ENCODE results near the gene ATP2C1. TPM values are rescaled to one million over a fixed set of nuclear protein-coding genes. Genes with fewer than 3 reads are reported as not detected.

Gene ATP2C1
- total RNA-seq, 1 donor from 2014 or later, result 161 TPM

DNA sequence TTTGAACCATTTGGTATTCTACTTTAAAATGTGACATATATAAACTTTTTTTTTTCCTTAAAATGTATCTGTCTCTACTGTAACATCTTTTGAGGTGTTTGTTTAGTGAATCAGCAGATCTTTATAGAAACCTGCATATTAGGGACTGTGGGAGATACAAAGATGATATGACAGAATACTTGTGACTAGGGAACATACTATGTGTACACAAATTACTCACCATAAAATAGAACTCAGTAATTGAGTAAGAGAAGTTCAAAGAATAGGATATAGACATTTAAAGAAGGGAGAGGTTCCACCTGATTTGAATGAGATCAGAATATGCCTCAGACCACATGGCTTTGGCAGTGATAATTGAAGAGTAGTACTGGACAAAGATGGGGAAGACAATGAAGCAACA, 47.9 kb downstream of the ATP2C1 start:
- Histone ChIP-seq H3K27ac (no peak overlapping the region), H3K79me2 (ENCODE audit: low read depth) (no peaks in the 10 kb centered on the region), H3K27me3 (no peaks in the 10 kb centered on the region), H3F3A (ENCODE audit: low read depth) (no peaks in the 10 kb centered on the region), H3K36me3 (peaks cover 14% of the 10 kb centered on the region), H3K4me1 (peaks cover 9% of the 10 kb centered on the region), H3K9ac (no peak overlapping the region), H2AFZ (replicated peaks) (no peak overlapping the region), H3K4me3 (no peak overlapping the region), H3K9me3 (ENCODE audit: low read depth) (no peaks in the 10 kb centered on the region), H3K4me2 (no peak overlapping the region), H4K20me1 (ENCODE audit: low read depth) (no peaks in the 10 kb centered on the region)
- Mint-ChIP-seq H3K36me3 (peaks cover 33% of the 10 kb centered on the region), H3K27me3 (ENCODE audit: insufficient read depth, low read depth) (peaks cover 3% of the 10 kb centered on the region), H3K9me3 (no peaks in the 10 kb centered on the region), H3K4me3 (no peak overlapping the region), H3K27ac (no peak overlapping the region), H3K4me1 (no peaks in the 10 kb centered on the region)
- DNase-seq (ENCODE audit: low spot score), result no peak
- TF ChIP-seq, protein P1, sequence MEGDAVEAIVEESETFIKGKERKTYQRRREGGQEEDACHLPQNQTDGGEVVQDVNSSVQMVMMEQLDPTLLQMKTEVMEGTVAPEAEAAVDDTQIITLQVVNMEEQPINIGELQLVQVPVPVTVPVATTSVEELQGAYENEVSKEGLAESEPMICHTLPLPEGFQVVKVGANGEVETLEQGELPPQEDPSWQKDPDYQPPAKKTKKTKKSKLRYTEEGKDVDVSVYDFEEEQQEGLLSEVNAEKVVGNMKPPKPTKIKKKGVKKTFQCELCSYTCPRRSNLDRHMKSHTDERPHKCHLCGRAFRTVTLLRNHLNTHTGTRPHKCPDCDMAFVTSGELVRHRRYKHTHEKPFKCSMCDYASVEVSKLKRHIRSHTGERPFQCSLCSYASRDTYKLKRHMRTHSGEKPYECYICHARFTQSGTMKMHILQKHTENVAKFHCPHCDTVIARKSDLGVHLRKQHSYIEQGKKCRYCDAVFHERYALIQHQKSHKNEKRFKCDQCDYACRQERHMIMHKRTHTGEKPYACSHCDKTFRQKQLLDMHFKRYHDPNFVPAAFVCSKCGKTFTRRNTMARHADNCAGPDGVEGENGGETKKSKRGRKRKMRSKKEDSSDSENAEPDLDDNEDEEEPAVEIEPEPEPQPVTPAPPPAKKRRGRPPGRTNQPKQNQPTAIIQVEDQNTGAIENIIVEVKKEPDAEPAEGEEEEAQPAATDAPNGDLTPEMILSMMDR (IDR thresholded peaks at IDR 0.05), result no peak
- TF ChIP-seq EZH2phosphoT487 (IDR thresholded peaks at IDR 0.05) (no peak), EZH2 (IDR thresholded peaks at IDR 0.05) (no peak)

DNA sequence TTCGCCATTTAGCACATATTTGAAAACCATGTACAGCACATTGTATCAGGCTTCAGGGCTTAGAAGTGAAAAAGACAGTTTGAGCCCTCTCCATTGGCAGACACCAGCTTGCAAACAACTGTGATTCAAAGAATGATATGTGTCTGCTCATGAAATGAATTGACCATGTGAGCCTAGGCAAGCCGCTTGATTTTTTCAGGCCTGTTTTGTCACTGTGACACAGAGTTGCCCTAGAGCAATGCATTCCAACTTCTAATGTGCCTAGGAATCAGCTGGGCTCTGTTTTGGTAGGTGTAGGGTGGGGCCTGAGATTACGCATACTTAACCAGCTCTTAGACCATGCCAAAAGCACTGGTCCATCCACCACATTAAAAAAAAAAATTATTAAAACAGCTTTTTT, 53.0 kb downstream of the ATP2C1 start:
- H3K27ac Mint-ChIP-seq, result no peak overlapping the region
- H3K4me2 ChIP-seq, result no peak overlapping the region
- H3K9me3 ChIP-seq (ENCODE audit: low read depth), result no peaks in the 10 kb centered on the region
- peaks cover 40% of the 10 kb centered on the region for H3K36me3 Mint-ChIP-seq
- no peak overlapping the region for H2AFZ ChIP-seq (replicated peaks)
- no peak overlapping the region for H3K4me3 Mint-ChIP-seq
- H3K27ac ChIP-seq, result no peak overlapping the region
- H4K20me1 ChIP-seq (ENCODE audit: low read depth), result no peaks in the 10 kb centered on the region
- TF ChIP-seq EZH2 (IDR thresholded peaks at IDR 0.05), result no peak
- no peak for TF ChIP-seq EZH2phosphoT487 (IDR thresholded peaks at IDR 0.05)
- TF ChIP-seq, protein P1 (IDR thresholded peaks at IDR 0.05), result no peak
- no peak overlapping the region for H3K9ac ChIP-seq
- H3K79me2 ChIP-seq (ENCODE audit: low read depth), result no peaks in the 10 kb centered on the region
- no peak for DNase-seq (ENCODE audit: low spot score)
- H3K27me3 Mint-ChIP-seq (ENCODE audit: insufficient read depth, low read depth), result peaks cover 3% of the 10 kb centered on the region
- H3K4me3 ChIP-seq, result no peak overlapping the region
- H3K4me1 ChIP-seq, result peaks cover 9% of the 10 kb centered on the region
- H3K36me3 ChIP-seq, result peaks cover 18% of the 10 kb centered on the region
- H3K9me3 Mint-ChIP-seq, result peaks cover 4% of the 10 kb centered on the region
- H3K4me1 Mint-ChIP-seq, result no peaks in the 10 kb centered on the region
- H3K27me3 ChIP-seq, result no peaks in the 10 kb centered on the region
- H3F3A ChIP-seq (ENCODE audit: low read depth), result no peaks in the 10 kb centered on the region

DNA sequence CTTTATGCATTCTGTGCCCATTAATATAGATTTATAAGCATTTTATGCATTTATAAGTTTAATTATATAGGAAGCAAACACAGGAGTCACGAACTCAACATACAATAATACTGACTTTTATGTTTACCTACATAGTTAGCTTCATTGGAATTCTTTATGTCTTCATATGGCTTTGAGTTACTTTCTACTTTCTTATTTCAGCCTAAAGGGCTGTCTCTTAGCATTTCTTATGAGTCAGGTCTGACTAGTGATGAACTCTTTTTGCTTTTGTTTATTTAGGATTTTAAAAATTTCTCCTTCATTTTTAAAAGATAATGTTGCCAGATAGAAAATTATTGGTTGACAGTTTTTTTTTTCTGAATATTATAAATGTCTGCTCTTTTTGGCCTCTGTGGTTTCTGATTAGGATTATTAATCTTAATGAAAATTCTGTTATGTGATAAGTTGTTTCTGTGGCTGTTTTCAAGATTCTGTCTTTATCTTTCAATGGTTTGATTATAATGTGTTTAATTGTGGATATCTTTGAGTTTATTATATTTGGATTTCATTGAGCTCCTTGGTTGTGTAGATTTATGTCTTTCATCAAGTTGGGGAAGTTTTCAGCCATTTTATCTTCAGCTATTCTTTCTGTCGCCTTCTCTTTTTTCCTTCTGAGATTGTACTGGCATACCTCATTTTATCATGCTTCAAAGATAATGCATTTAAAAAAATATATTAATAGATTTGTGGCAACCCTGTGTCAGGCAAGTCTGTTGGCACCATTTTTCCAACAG, 54.3 kb downstream of the ATP2C1 start:
- Histone ChIP-seq H3K27ac (no peak overlapping the region), H3K36me3 (peaks cover 17% of the 10 kb centered on the region), H3K27me3 (no peaks in the 10 kb centered on the region), H3K79me2 (ENCODE audit: low read depth) (no peaks in the 10 kb centered on the region), H3K4me1 (peaks cover 9% of the 10 kb centered on the region), H3F3A (ENCODE audit: low read depth) (no peaks in the 10 kb centered on the region), H3K9ac (no peak overlapping the region), H2AFZ (replicated peaks) (no peak overlapping the region), H4K20me1 (ENCODE audit: low read depth) (no peaks in the 10 kb centered on the region), H3K9me3 (ENCODE audit: low read depth) (no peaks in the 10 kb centered on the region), H3K4me2 (no peak overlapping the region), H3K4me3 (no peak overlapping the region)
- Mint-ChIP-seq H3K4me3 (no peak overlapping the region), H3K4me1 (no peaks in the 10 kb centered on the region), H3K36me3 (peaks cover 36% of the 10 kb centered on the region), H3K9me3 (peaks cover 4% of the 10 kb centered on the region), H3K27ac (no peak overlapping the region), H3K27me3 (ENCODE audit: insufficient read depth, low read depth) (peaks cover 3% of the 10 kb centered on the region)
- TF ChIP-seq EZH2 (IDR thresholded peaks at IDR 0.05) (no peak), EZH2phosphoT487 (IDR thresholded peaks at IDR 0.05) (no peak)
- TF ChIP-seq, protein P1 (IDR thresholded peaks at IDR 0.05), result no peak
- no peak for DNase-seq (ENCODE audit: low spot score)
